Gastroesophageal sphincter (tissue), 4 donors: Measurements from ENCODE around the gene LAMA3. TPM values are rescaled to one million over a fixed set of nuclear protein-coding genes. Genes with fewer than 3 reads are reported as not detected.

Source experiments
- ATAC-seq: fragments of 150-250 bp; one replicate; pipeline ENCODE4 v1.9.1; 2016; ENCODE audit warnings: mild to moderate bottlenecking, moderate library complexity
- H3K27ac ChIP-seq, 4 donors: fragments of 200-600 bp; sonication (generic) in 3 of 4; 1 replicate in 3 of 4; 2 replicates in 1 of 4; pipeline ENCODE4 v1.5.1; 2016 to 2019
- H3K27me3 ChIP-seq: fragments of 200-600 bp; sonication (generic); one replicate; pipeline ENCODE4 v1.5.1; 2019
- H3K36me3 ChIP-seq, 2 donors: fragments of 200-600 bp; sonication (generic); one replicate each; pipeline ENCODE4 v1.5.1; 2019; ENCODE audit warnings: control low read depth in 1 of 2
- H3K4me1 ChIP-seq, 3 donors: fragments of 200-600 bp; sonication (generic); 1 replicate in 2 of 3; 2 replicates in 1 of 3; pipeline ENCODE4 v1.5.1; 2016 to 2019; ENCODE audit warnings: control low read depth in 2 of 3
- H3K4me3 ChIP-seq, 2 donors: fragments of 200-600 bp; sonication (generic); one replicate each; pipeline ENCODE4 v1.5.1; 2019; ENCODE audit warnings: mild to moderate bottlenecking in 1 of 2, moderate library complexity in 1 of 2
- H3K9me3 ChIP-seq, 3 donors: fragments of 200-600 bp; sonication (generic); one replicate each; pipeline ENCODE4 v1.5.1; 2017 to 2019; ENCODE audit warnings: control low read depth in 2 of 3
- CTCF ChIP-seq, 4 experiments: fragments of 200-600 bp in 2 of 4; fragments of 450-650 bp in 2 of 4; sonication (generic) in 1 of 4; IDR thresholded peaks; one replicate each; pipeline ENCODE4 v1.5.1; 2017 to 2019; ENCODE audit warnings: antibody characterized with exemption in 4 of 4, mild to moderate bottlenecking in 2 of 4, moderate library complexity in 2 of 4
- EP300 ChIP-seq: sonication (generic); formaldehyde crosslinking; IDR thresholded peaks from one replicate; pipeline ENCODE4 v1.6.1; 2017; ENCODE audit warnings: antibody characterized with exemption, mild to moderate bottlenecking
- POLR2A ChIP-seq, 2 donors: fragments of 450-650 bp; IDR thresholded peaks; one replicate each; pipeline ENCODE4 v1.6.1; 2017; ENCODE audit warnings: antibody characterized with exemption in 2 of 2, mild to moderate bottlenecking in 2 of 2, moderate library complexity in 1 of 2
- POLR2AphosphoS5 ChIP-seq: sonication (generic); formaldehyde crosslinking; IDR thresholded peaks from one replicate; pipeline ENCODE4 v1.6.1; 2017; ENCODE audit warnings: antibody characterized with exemption
- WGBS, 2 donors: methylation state at CpG; one replicate each; pipeline ENCODE4 v1.1.5; 2018; ENCODE audit warnings: low coverage in 1 of 2; 5-methylcytosine and 5-hydroxymethylcytosine counted together
- total RNA-seq, 4 donors: library from RNA; depleted of rRNA; stranded (reverse); fragments of >200 nt; gene quantifications; one replicate each; pipeline ENCODE4 v1.1.0, GENCODE V29; 2016

The LAMA3 gene
- total RNA-seq, 4 donors from 2014 or later: 8.3 to 13.5 (median 9.5) TPM

- H3K27ac ChIP-seq: peak overlapping the region; percentile 77 to 84 (median 80)
- no peaks in the 10 kb centered on the region for H3K9me3 ChIP-seq
- TF ChIP-seq CTCF (IDR thresholded peaks at IDR 0.05) (no peak), POLR2AphosphoS5 (no peak), POLR2A (IDR thresholded peaks at IDR 0.05) (no peak), EP300 (no peak)
- H3K36me3 ChIP-seq: no peaks in the 10 kb centered on the region
- no peaks in the 10 kb centered on the region for H3K27me3 ChIP-seq
- no peak for ATAC-seq
- WGBS, 2 donors: 50 to 73% methylated on average over 2 of the region's 2 CpGs
- H3K4me3 ChIP-seq: no peak overlapping the region
- peaks cover 13 to 33% (median 19%) of the 10 kb centered on the region in 3 donors for H3K4me1 ChIP-seq
These were observed 136.2 kb downstream of the LAMA3 start for GRCh38 chr18:23825496-23825895.

GRCh38 chr18:23825978-23826405, 136.7 kb downstream of the LAMA3 start:
- 0 to 4% methylated on average over 5 to 6 of the region's 6 CpGs for WGBS, 2 donors

GRCh38 chr18:23826850-23827620, 137.8 kb downstream of the LAMA3 start:
- Histone ChIP-seq H3K4me3 (no peak overlapping the region), H3K36me3 (no peaks in the 10 kb centered on the region), H3K27me3 (no peaks in the 10 kb centered on the region), H3K27ac (peak overlapping the region; percentile 77 to 84 (median 80)), H3K9me3 (no peaks in the 10 kb centered on the region), H3K4me1 (peaks cover 13 to 33% (median 19%) of the 10 kb centered on the region in 3 donors)
- no peak for ATAC-seq
- no peak for TF ChIP-seq POLR2A (IDR thresholded peaks at IDR 0.05)
- no peak for TF ChIP-seq CTCF (IDR thresholded peaks at IDR 0.05)
- no peak for TF ChIP-seq POLR2AphosphoS5
- no peak for TF ChIP-seq EP300
- 79 to 80% methylated on average over 2 to 3 of the region's 4 CpGs for WGBS, 2 donors

More at GRCh38 chr18:23825978-23826405, 136.7 kb downstream of the LAMA3 start:
- H3K4me3 ChIP-seq: no peak overlapping the region
- H3K27me3 ChIP-seq: no peaks in the 10 kb centered on the region
- peaks cover 13 to 33% (median 19%) of the 10 kb centered on the region in 3 donors for H3K4me1 ChIP-seq
- no peaks in the 10 kb centered on the region for H3K9me3 ChIP-seq
- peak overlapping the region; percentile 77 to 84 (median 80) for H3K27ac ChIP-seq
- no peaks in the 10 kb centered on the region for H3K36me3 ChIP-seq
- no peak for TF ChIP-seq CTCF (IDR thresholded peaks at IDR 0.05)
- TF ChIP-seq POLR2AphosphoS5: peak; percentile 92
- peak; percentile 96 for ATAC-seq

- Histone ChIP-seq H3K36me3 (no peaks in the 10 kb centered on the region), H3K9me3 (no peaks in the 10 kb centered on the region), H3K4me3 (no peak overlapping the region), H3K4me1 (peaks cover 13 to 33% (median 19%) of the 10 kb centered on the region in 3 donors), H3K27ac (no peak overlapping the region), H3K27me3 (no peaks in the 10 kb centered on the region)
- 90 to 100% methylated on average over 3 of the region's 4 CpGs for WGBS, 2 donors
- ATAC-seq: no peak
- TF ChIP-seq EP300 (no peak), POLR2AphosphoS5 (no peak), CTCF (IDR thresholded peaks at IDR 0.05) (no peak), POLR2A (IDR thresholded peaks at IDR 0.05) (no peak)
These were observed 138.4 kb downstream of the LAMA3 start for GRCh38 chr18:23827681-23828080.

GRCh38 chr18:23828426-23828825, 139.2 kb downstream of the LAMA3 start:
- ATAC-seq: no peak
- 33 to 55% methylated on average over 3 of the region's 3 CpGs for WGBS, 2 donors
- TF ChIP-seq EP300 (no peak), POLR2AphosphoS5 (no peak), CTCF (IDR thresholded peaks at IDR 0.05) (no peak), POLR2A (IDR thresholded peaks at IDR 0.05) (no peak)
- H3K9me3 ChIP-seq: no peaks in the 10 kb centered on the region
- no peaks in the 10 kb centered on the region for H3K36me3 ChIP-seq
- H3K4me3 ChIP-seq: no peak overlapping the region
- peaks cover 13 to 33% (median 19%) of the 10 kb centered on the region in 3 donors for H3K4me1 ChIP-seq
- no peaks in the 10 kb centered on the region for H3K27me3 ChIP-seq
- H3K27ac ChIP-seq: no peak overlapping the region
